Activated T-cell treated with anti-CD3 and anti-CD28 coated beads, Interleukin-2, amount 50 U/mL, for 24 hours (primary cell): ENCODE results near the gene MTPN.

ENCODE experiments used
- DNase-seq: peaks from one replicate; pipeline ENCODE4 v3.0.0-alpha.2; 2020
- H3K27ac Mint-ChIP-seq: 2 replicates; pipeline ENCODE4 v1.8.0; 2020; ENCODE audit warnings: mild to moderate bottlenecking, mixed read lengths
- H3K27me3 Mint-ChIP-seq: 2 replicates; pipeline ENCODE4 v1.8.0; 2020; ENCODE audit warnings: mixed read lengths
- H3K36me3 Mint-ChIP-seq: 2 replicates; pipeline ENCODE4 v1.8.0; 2020; ENCODE audit warnings: low read depth, mixed read lengths
- H3K4me1 Mint-ChIP-seq: 2 replicates; pipeline ENCODE4 v1.8.0; 2020; ENCODE audit warnings: low read depth, mixed read lengths
- H3K4me3 Mint-ChIP-seq: 2 replicates; pipeline ENCODE4 v1.8.0; 2020; ENCODE audit warnings: mild to moderate bottlenecking, moderate library complexity, mixed read lengths
- H3K9me3 Mint-ChIP-seq: 2 replicates; pipeline ENCODE4 v1.8.0; 2020; ENCODE audit warnings: mixed read lengths

Gene MTPN

DNA sequence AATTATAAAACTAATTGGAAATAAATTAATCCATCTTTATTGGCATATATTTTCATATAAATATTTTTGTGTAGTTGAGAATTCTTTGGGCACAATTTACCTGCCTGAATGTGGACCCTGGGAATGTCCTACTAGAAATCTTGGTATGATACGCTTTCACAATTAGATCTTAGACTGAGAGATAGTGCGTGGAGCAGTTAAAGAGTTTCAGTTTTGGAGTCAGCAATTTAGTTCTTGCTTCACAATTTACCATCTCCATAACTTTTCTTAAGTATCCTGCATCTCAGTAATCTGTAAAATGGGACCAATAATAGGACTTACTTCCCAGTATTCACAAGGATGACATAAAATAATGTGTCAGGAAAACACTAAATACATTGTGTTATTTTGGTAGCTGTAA is 2.0 kb downstream of the MTPN start:
- Mint-ChIP-seq H3K9me3 (no peaks in the 10 kb centered on the region), H3K4me1 (peaks cover 71% of the 10 kb centered on the region), H3K27me3 (no peaks in the 10 kb centered on the region), H3K4me3 (peak overlapping the region; percentile 99), H3K27ac (no peak overlapping the region), H3K36me3 (peaks cover 57% of the 10 kb centered on the region)
- no peak for DNase-seq

DNA sequence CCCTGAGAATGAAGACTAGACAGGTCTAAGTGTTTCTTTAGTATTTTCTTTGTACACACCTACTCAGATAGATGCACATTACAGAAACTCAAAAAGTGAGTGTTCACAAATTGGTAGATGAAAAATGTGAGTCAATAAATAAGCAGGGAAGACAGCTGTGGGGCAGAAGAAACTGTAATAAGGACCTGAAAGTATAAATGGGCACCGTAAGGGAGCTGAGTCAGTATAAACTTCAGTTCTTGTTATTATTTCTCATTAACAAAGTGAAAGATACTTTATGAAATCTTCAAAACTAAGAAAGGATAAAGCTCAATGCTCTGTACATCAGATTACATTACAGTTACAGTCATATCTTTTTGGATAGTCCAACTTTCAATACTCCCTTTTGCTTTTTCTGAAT is 2.5 kb downstream of the MTPN start:
- H3K4me3 Mint-ChIP-seq, result peak overlapping the region; percentile 99
- H3K36me3 Mint-ChIP-seq, result peaks cover 61% of the 10 kb centered on the region
- peak overlapping the region; percentile 74 for H3K27ac Mint-ChIP-seq
- H3K27me3 Mint-ChIP-seq, result no peaks in the 10 kb centered on the region
- H3K9me3 Mint-ChIP-seq, result no peaks in the 10 kb centered on the region
- no peak for DNase-seq
- H3K4me1 Mint-ChIP-seq, result peaks cover 71% of the 10 kb centered on the region

- Mint-ChIP-seq H3K27ac (no peak overlapping the region), H3K4me3 (no peak overlapping the region), H3K36me3 (peaks cover 83% of the 10 kb centered on the region), H3K9me3 (no peaks in the 10 kb centered on the region), H3K27me3 (no peaks in the 10 kb centered on the region), H3K4me1 (peaks cover 84% of the 10 kb centered on the region)
- no peak for DNase-seq
Measured at GRCh38 chr7:135971366-135971725, 5.8 kb downstream of the MTPN start.

- Mint-ChIP-seq H3K27ac (peak overlapping the region; percentile 7), H3K4me1 (peaks cover 85% of the 10 kb centered on the region), H3K9me3 (no peaks in the 10 kb centered on the region), H3K36me3 (peaks cover 83% of the 10 kb centered on the region), H3K27me3 (no peaks in the 10 kb centered on the region), H3K4me3 (no peak overlapping the region)
- DNase-seq, result no peak
Measured at GRCh38 chr7:135970682-135971365, 6.3 kb downstream of the MTPN start.

- H3K9me3 Mint-ChIP-seq, result no peaks in the 10 kb centered on the region
- peaks cover 83% of the 10 kb centered on the region for H3K36me3 Mint-ChIP-seq
- peaks cover 84% of the 10 kb centered on the region for H3K4me1 Mint-ChIP-seq
- no peak for DNase-seq
- H3K27ac Mint-ChIP-seq, result no peak overlapping the region
- no peak overlapping the region for H3K4me3 Mint-ChIP-seq
- H3K27me3 Mint-ChIP-seq, result no peaks in the 10 kb centered on the region
Measured at GRCh38 chr7:135970045-135970444, 7.1 kb downstream of the MTPN start.

DNA sequence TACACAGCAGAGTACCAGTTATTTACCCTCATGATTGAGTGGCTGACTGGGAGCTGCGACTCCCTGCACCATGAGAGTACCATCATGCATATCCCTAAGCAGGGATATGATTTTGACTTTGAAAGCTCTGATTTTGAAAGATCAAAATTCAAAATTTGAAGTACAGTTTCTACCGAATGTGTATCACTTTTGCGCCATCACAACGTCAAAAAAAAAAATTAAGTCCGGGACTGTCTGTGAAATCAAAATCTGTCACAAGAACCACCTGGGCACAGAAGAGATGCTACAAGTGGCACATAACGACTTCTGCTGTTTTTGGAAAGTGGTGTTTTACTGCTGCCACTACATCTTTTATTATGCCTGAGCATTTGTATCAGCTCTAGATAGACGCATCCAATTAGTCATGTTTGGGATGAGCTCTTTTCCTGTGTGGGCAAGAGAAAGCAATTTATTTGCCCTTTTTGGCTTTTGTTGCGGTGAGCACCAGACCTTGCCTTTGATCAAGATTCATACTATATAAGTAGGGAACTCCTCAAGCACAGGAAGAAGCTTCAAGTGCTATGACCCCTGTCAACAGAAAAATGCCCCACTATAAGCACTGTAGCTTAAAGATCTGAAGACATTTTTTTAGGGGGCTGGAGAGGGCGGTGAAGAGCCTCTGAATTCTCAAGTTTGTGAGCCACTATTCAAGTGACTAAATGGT is 10.7 kb downstream of the MTPN start:
- Mint-ChIP-seq H3K4me1 (peaks cover 80% of the 10 kb centered on the region), H3K27me3 (no peaks in the 10 kb centered on the region), H3K9me3 (no peaks in the 10 kb centered on the region), H3K27ac (no peak overlapping the region), H3K36me3 (peaks cover 69% of the 10 kb centered on the region), H3K4me3 (no peak overlapping the region)
- no peak for DNase-seq

GRCh38 chr7:135965602-135966001 is 11.6 kb downstream of the MTPN start:
- Mint-ChIP-seq H3K4me1 (peaks cover 81% of the 10 kb centered on the region), H3K9me3 (no peaks in the 10 kb centered on the region), H3K27me3 (no peaks in the 10 kb centered on the region), H3K4me3 (no peak overlapping the region), H3K36me3 (peaks cover 67% of the 10 kb centered on the region), H3K27ac (no peak overlapping the region)
- no peak for DNase-seq

GRCh38 chr7:135964791-135965190 is 12.4 kb downstream of the MTPN start:
- no peaks in the 10 kb centered on the region for H3K27me3 Mint-ChIP-seq
- H3K9me3 Mint-ChIP-seq, result no peaks in the 10 kb centered on the region
- DNase-seq, result no peak
- no peak overlapping the region for H3K4me3 Mint-ChIP-seq
- H3K36me3 Mint-ChIP-seq, result peaks cover 70% of the 10 kb centered on the region
- peaks cover 84% of the 10 kb centered on the region for H3K4me1 Mint-ChIP-seq
- no peak overlapping the region for H3K27ac Mint-ChIP-seq

- Mint-ChIP-seq H3K4me3 (no peak overlapping the region), H3K27ac (no peak overlapping the region), H3K4me1 (peaks cover 84% of the 10 kb centered on the region), H3K9me3 (no peaks in the 10 kb centered on the region), H3K36me3 (peaks cover 70% of the 10 kb centered on the region), H3K27me3 (no peaks in the 10 kb centered on the region)
- DNase-seq, result no peak
Measured at GRCh38 chr7:135964274-135964673, 12.9 kb downstream of the MTPN start.

DNA sequence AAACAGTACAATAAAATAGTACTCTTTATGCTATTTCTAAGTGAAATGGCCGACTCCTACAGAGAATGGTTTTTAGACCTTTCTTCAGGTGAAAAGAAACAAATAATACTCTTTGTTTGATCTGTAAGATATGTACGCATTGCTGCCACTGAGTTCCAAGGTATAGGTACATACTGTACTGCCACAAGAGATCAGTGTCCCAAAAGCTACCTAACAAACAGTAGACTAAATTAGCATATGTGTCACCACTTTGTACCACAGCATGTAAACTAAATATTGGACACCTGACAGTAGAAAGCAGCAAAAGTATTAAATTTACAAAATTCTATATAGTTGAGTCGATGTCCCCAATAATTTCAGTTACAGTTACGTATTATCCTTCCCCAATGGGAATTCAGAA is 14.4 kb downstream of the MTPN start:
- Mint-ChIP-seq H3K27ac (no peak overlapping the region), H3K27me3 (no peaks in the 10 kb centered on the region), H3K36me3 (peaks cover 67% of the 10 kb centered on the region), H3K4me1 (peaks cover 82% of the 10 kb centered on the region), H3K4me3 (no peak overlapping the region), H3K9me3 (no peaks in the 10 kb centered on the region)
- no peak for DNase-seq

- no peaks in the 10 kb centered on the region for H3K27me3 Mint-ChIP-seq
- H3K4me1 Mint-ChIP-seq, result peaks cover 79% of the 10 kb centered on the region
- H3K9me3 Mint-ChIP-seq, result no peaks in the 10 kb centered on the region
- no peak overlapping the region for H3K27ac Mint-ChIP-seq
- no peak for DNase-seq
- peaks cover 65% of the 10 kb centered on the region for H3K36me3 Mint-ChIP-seq
- no peak overlapping the region for H3K4me3 Mint-ChIP-seq
Measured at GRCh38 chr7:135960709-135961451, 16.3 kb downstream of the MTPN start.

GRCh38 chr7:135959646-135960363 is 17.4 kb downstream of the MTPN start:
- H3K4me1 Mint-ChIP-seq, result peaks cover 78% of the 10 kb centered on the region
- DNase-seq, result no peak
- H3K27me3 Mint-ChIP-seq, result no peaks in the 10 kb centered on the region
- H3K9me3 Mint-ChIP-seq, result no peaks in the 10 kb centered on the region
- no peak overlapping the region for H3K4me3 Mint-ChIP-seq
- H3K27ac Mint-ChIP-seq, result no peak overlapping the region
- H3K36me3 Mint-ChIP-seq, result peaks cover 67% of the 10 kb centered on the region

- Mint-ChIP-seq H3K27ac (no peak overlapping the region), H3K36me3 (peaks cover 72% of the 10 kb centered on the region), H3K27me3 (no peaks in the 10 kb centered on the region), H3K4me1 (peaks cover 72% of the 10 kb centered on the region), H3K4me3 (no peak overlapping the region), H3K9me3 (no peaks in the 10 kb centered on the region)
- no peak for DNase-seq
Measured at GRCh38 chr7:135958173-135958572, 19.0 kb downstream of the MTPN start.

GRCh38 chr7:135957627-135958026 is 19.5 kb downstream of the MTPN start:
- no peak for DNase-seq
- H3K36me3 Mint-ChIP-seq, result peaks cover 72% of the 10 kb centered on the region
- H3K4me3 Mint-ChIP-seq, result no peak overlapping the region
- peaks cover 71% of the 10 kb centered on the region for H3K4me1 Mint-ChIP-seq
- H3K9me3 Mint-ChIP-seq, result no peaks in the 10 kb centered on the region
- no peak overlapping the region for H3K27ac Mint-ChIP-seq
- no peaks in the 10 kb centered on the region for H3K27me3 Mint-ChIP-seq
